ENCODE results near the gene LMF1.

Gene LMF1

DNA sequence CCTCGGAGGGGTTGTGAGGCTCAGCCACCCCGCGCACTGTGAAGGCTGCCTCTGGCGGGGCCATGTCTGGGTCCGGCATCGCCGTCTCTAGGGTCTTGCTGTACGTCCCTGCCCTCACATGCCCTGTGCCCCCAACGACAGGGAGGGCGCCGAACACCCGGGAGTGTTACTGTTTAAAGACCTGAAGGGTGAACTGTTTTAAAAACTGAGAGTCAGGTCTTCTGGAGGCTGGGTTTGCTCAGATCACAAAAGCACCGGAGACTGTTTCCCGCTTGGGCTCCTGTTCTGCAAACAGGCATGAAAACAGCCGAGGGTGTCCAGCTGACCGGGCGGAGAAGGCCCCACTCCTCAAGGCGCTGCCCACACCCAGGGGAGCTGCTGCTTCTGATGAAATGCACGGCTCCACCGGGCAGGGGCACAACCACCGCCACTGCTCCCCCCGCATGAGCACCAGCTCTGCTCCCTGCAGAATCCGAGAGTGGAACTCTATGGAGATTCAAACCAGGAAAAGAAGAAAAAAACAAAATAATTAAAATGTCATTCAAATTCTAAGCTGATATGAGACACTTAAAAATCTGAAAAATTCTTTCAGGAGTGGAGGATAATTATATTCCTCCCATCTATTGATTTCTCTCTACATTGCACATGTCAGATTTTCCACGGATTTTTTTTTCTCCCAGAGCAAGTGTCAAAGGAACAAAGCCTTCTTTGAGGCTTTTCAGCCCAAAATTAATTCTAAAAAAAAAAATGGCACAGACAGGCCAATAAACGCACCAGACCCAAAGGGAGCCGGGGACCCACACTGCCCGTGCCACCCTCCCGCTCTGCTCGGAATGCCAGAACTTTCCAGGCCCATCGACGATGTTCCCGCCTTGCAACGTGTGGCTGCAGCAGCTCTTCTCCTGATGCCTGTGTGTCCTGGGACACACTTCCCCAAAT is 74.3 kb downstream of the LMF1 start:
- Histone ChIP-seq H3K9me3 (ENCODE audit: control insufficient read depth, low read length) (no peaks in the 10 kb centered on the region), H3K79me2 (no peaks in the 10 kb centered on the region), H2AFZ (no peak overlapping the region), H3K36me3 (ENCODE audit: control insufficient read depth, insufficient read depth, low read length) (no peaks in the 10 kb centered on the region), H3K9ac (no peak overlapping the region), H3K4me3 (ENCODE audit: low read depth, low read length) (no peak overlapping the region), H3K4me2 (ENCODE audit: low read length) (no peak overlapping the region), H3K27me3 (ENCODE audit: control insufficient read depth, insufficient read depth, low read length) (no peaks in the 10 kb centered on the region), H3K27ac (no peak overlapping the region), H3K4me1 (no peaks in the 10 kb centered on the region)
- TF ChIP-seq, protein P1, sequence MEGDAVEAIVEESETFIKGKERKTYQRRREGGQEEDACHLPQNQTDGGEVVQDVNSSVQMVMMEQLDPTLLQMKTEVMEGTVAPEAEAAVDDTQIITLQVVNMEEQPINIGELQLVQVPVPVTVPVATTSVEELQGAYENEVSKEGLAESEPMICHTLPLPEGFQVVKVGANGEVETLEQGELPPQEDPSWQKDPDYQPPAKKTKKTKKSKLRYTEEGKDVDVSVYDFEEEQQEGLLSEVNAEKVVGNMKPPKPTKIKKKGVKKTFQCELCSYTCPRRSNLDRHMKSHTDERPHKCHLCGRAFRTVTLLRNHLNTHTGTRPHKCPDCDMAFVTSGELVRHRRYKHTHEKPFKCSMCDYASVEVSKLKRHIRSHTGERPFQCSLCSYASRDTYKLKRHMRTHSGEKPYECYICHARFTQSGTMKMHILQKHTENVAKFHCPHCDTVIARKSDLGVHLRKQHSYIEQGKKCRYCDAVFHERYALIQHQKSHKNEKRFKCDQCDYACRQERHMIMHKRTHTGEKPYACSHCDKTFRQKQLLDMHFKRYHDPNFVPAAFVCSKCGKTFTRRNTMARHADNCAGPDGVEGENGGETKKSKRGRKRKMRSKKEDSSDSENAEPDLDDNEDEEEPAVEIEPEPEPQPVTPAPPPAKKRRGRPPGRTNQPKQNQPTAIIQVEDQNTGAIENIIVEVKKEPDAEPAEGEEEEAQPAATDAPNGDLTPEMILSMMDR (IDR thresholded peaks at IDR 0.05), result no peak

GRCh38 chr16:895371-895770 is 75.4 kb downstream of the LMF1 start:
- Histone ChIP-seq H3K4me2 (ENCODE audit: low read length) (no peak overlapping the region), H3K27me3 (ENCODE audit: control insufficient read depth, insufficient read depth, low read length) (no peaks in the 10 kb centered on the region), H2AFZ (no peak overlapping the region), H3K27ac (no peak overlapping the region), H3K4me1 (no peaks in the 10 kb centered on the region), H3K9me3 (ENCODE audit: control insufficient read depth, low read length) (no peaks in the 10 kb centered on the region), H3K9ac (no peak overlapping the region), H3K4me3 (ENCODE audit: low read depth, low read length) (no peak overlapping the region), H3K36me3 (ENCODE audit: control insufficient read depth, insufficient read depth, low read length) (no peaks in the 10 kb centered on the region), H3K79me2 (no peaks in the 10 kb centered on the region)
- TF ChIP-seq, protein P1 (IDR thresholded peaks at IDR 0.05), result no peak

GRCh38 chr16:894841-895240 is 75.9 kb downstream of the LMF1 start:
- H3K27ac ChIP-seq, result no peak overlapping the region

GRCh38 chr16:894136-894535 is 76.6 kb downstream of the LMF1 start:
- no peaks in the 10 kb centered on the region for H3K4me1 ChIP-seq
- H3K9ac ChIP-seq, result no peak overlapping the region
- no peaks in the 10 kb centered on the region for H3K9me3 ChIP-seq (ENCODE audit: control insufficient read depth, low read length)
- no peaks in the 10 kb centered on the region for H3K79me2 ChIP-seq
- no peak overlapping the region for H3K4me2 ChIP-seq (ENCODE audit: low read length)
- TF ChIP-seq, protein P1 (IDR thresholded peaks at IDR 0.05), result no peak
- H3K36me3 ChIP-seq (ENCODE audit: control insufficient read depth, insufficient read depth, low read length), result no peaks in the 10 kb centered on the region
- no peak overlapping the region for H3K4me3 ChIP-seq (ENCODE audit: low read depth, low read length)
- H2AFZ ChIP-seq, result no peak overlapping the region
- no peak overlapping the region for H3K27ac ChIP-seq
- H3K27me3 ChIP-seq (ENCODE audit: control insufficient read depth, insufficient read depth, low read length), result no peaks in the 10 kb centered on the region

More at GRCh38 chr16:894841-895240, 75.9 kb downstream of the LMF1 start:
- Histone ChIP-seq H2AFZ (no peak overlapping the region), H3K9ac (no peak overlapping the region), H3K27me3 (ENCODE audit: control insufficient read depth, insufficient read depth, low read length) (no peaks in the 10 kb centered on the region), H3K36me3 (ENCODE audit: control insufficient read depth, insufficient read depth, low read length) (no peaks in the 10 kb centered on the region), H3K9me3 (ENCODE audit: control insufficient read depth, low read length) (no peaks in the 10 kb centered on the region), H3K79me2 (no peaks in the 10 kb centered on the region), H3K4me2 (ENCODE audit: low read length) (no peak overlapping the region), H3K4me3 (ENCODE audit: low read depth, low read length) (no peak overlapping the region), H3K4me1 (no peaks in the 10 kb centered on the region)
- TF ChIP-seq, protein P1 (IDR thresholded peaks at IDR 0.05), result no peak

All from parathyroid adenoma (tissue), 2 donors.